ENCODE results near the gene SIRPB2. TPM values are rescaled to one million over a fixed set of nuclear protein-coding genes. Genes with fewer than 3 reads are reported as not detected.

Gene SIRPB2
- total and polyA plus RNA-seq, 2 experiments from 2014 or later: not detected

DNA sequence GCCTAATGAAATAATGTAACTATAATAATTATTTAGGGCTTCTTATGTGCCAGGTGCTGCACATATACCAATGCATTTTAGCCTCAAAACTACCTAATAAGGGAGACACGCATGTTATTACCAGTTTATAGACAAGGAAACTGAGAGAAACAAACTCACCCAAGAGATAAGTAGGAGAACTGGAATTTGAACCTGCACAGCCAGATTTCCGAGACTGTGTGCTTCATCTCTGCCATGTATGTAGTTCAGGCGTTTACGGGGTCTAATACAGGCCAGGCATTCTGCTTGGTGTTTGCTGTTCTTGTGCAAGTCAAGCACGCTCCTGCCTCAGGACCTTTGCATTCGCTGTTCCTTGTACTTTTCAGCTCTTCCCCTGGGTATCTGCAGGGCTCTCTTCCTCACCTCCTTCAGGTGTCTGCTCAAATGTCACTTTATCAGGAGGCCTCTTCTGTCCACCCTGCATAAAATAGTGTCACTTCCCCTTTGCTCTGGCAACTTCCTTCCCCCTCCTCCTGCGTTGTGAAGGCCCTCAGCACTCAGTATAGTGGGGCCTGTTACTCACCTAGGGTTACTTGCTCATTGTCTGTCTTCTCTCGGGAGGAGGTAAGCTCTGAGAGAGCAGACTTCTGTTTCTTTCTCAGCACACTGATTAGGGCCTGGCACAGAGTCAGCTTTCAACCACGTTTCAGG lies 18.5 kb downstream of the SIRPB2 start:
- no peaks in the 10 kb centered on the region for H4K20me1 ChIP-seq (ENCODE audit: insufficient read depth, poor library complexity, severe bottlenecking)
- peaks cover 18% of the 10 kb centered on the region for H3K4me1 ChIP-seq (ENCODE audit: insufficient read depth)
- peak overlapping the region; percentile 20 for H3K27ac ChIP-seq
- H3K79me2 ChIP-seq: no peaks in the 10 kb centered on the region
- H2AFZ ChIP-seq: no peak overlapping the region
- no peaks in the 10 kb centered on the region for H3K9me2 ChIP-seq (replicated peaks; ENCODE audit: insufficient read depth)
- H3K4me3 ChIP-seq: no peak overlapping the region
- no peaks in the 10 kb centered on the region for H3K27me3 ChIP-seq
- DNase-seq (ENCODE audit: low spot score): no peak
- no peak overlapping the region for H3K4me2 ChIP-seq
- TF ChIP-seq EZH2phosphoT487 (IDR thresholded peaks at IDR 0.05; ENCODE audit: low read depth, severe bottlenecking, unreplicated experiment): no peak
- no peak for TF ChIP-seq EZH2 (IDR thresholded peaks at IDR 0.05; ENCODE audit: borderline replicate concordance)
- TF ChIP-seq, protein P1, sequence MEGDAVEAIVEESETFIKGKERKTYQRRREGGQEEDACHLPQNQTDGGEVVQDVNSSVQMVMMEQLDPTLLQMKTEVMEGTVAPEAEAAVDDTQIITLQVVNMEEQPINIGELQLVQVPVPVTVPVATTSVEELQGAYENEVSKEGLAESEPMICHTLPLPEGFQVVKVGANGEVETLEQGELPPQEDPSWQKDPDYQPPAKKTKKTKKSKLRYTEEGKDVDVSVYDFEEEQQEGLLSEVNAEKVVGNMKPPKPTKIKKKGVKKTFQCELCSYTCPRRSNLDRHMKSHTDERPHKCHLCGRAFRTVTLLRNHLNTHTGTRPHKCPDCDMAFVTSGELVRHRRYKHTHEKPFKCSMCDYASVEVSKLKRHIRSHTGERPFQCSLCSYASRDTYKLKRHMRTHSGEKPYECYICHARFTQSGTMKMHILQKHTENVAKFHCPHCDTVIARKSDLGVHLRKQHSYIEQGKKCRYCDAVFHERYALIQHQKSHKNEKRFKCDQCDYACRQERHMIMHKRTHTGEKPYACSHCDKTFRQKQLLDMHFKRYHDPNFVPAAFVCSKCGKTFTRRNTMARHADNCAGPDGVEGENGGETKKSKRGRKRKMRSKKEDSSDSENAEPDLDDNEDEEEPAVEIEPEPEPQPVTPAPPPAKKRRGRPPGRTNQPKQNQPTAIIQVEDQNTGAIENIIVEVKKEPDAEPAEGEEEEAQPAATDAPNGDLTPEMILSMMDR (IDR thresholded peaks at IDR 0.05; ENCODE audit: poor library complexity): no peak
- no peaks in the 10 kb centered on the region for H3K36me3 ChIP-seq (replicated peaks; ENCODE audit: insufficient read depth, low read depth)
- H3K9me3 ChIP-seq (ENCODE audit: low read depth): no peaks in the 10 kb centered on the region
- 75% methylated on average over 9 of the region's 9 CpGs for WGBS (ENCODE audit: low lambda C conversion rate, missing lambda C conversion rate)

GRCh38 chr20:1471242-1471641 lies 20.0 kb downstream of the SIRPB2 start:
- no peaks in the 10 kb centered on the region for H3K9me3 ChIP-seq (ENCODE audit: low read depth)
- DNase-seq (ENCODE audit: low spot score): no peak
- H3K36me3 ChIP-seq (replicated peaks; ENCODE audit: insufficient read depth, low read depth): no peaks in the 10 kb centered on the region
- 100% methylated on average over 2 of the region's 2 CpGs for WGBS (ENCODE audit: low lambda C conversion rate, missing lambda C conversion rate)
- TF ChIP-seq EZH2 (IDR thresholded peaks at IDR 0.05; ENCODE audit: borderline replicate concordance): no peak
- TF ChIP-seq, protein P1 (IDR thresholded peaks at IDR 0.05; ENCODE audit: poor library complexity): no peak
- no peak for TF ChIP-seq EZH2phosphoT487 (IDR thresholded peaks at IDR 0.05; ENCODE audit: low read depth, severe bottlenecking, unreplicated experiment)
- H3K79me2 ChIP-seq: no peaks in the 10 kb centered on the region
- H3K9me2 ChIP-seq (replicated peaks; ENCODE audit: insufficient read depth): no peaks in the 10 kb centered on the region
- no peak overlapping the region for H3K4me2 ChIP-seq
- no peak overlapping the region for H2AFZ ChIP-seq
- H3K27me3 ChIP-seq: no peaks in the 10 kb centered on the region
- H3K4me1 ChIP-seq (ENCODE audit: insufficient read depth): peaks cover 25% of the 10 kb centered on the region
- no peak overlapping the region for H3K4me3 ChIP-seq
- no peaks in the 10 kb centered on the region for H4K20me1 ChIP-seq (ENCODE audit: insufficient read depth, poor library complexity, severe bottlenecking)
- peak overlapping the region; percentile 74 for H3K27ac ChIP-seq

DNA sequence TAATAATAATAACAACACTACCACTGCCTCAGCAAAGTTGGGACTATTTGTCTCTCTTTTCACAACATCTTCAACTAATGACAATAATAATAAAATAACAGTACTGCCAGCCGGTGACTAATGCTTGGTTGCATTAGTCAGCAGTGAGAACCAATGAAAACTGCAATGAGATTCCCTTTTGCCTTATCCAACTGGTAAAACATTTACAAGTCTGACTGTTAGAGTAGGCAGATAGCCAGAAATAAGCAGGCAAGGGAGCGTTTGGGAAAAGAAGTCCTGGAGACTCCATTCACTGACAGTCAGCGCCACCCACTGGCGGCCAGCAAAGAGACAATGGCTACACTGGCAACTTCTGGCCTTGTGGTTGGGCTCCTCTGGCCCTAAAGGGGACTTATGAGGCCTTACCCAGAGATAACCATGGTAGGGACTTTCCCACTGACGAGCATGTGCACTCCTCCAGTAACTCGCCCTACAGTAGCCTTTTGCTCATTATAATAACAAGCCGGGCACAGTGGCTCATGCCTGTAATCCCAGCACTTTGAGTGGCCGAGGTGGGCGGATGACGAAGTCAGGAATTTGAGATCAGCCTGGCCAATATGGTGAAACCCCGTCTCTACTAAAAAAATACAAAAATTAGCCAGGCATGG lies 21.2 kb downstream of the SIRPB2 start:
- Histone ChIP-seq H3K4me3 (no peak overlapping the region), H3K4me2 (peak overlapping the region; percentile 46), H3K36me3 (replicated peaks; ENCODE audit: insufficient read depth, low read depth) (no peaks in the 10 kb centered on the region), H4K20me1 (ENCODE audit: insufficient read depth, poor library complexity, severe bottlenecking) (peaks cover 10% of the 10 kb centered on the region), H2AFZ (no peak overlapping the region), H3K9me2 (replicated peaks; ENCODE audit: insufficient read depth) (no peaks in the 10 kb centered on the region), H3K27ac (peak overlapping the region; percentile 74), H3K27me3 (no peaks in the 10 kb centered on the region), H3K9me3 (ENCODE audit: low read depth) (no peaks in the 10 kb centered on the region), H3K4me1 (ENCODE audit: insufficient read depth) (peaks cover 29% of the 10 kb centered on the region), H3K79me2 (peaks cover 11% of the 10 kb centered on the region)
- 32% methylated on average over 11 of the region's 11 CpGs for WGBS (ENCODE audit: low lambda C conversion rate, missing lambda C conversion rate)
- no peak for TF ChIP-seq EZH2 (IDR thresholded peaks at IDR 0.05; ENCODE audit: borderline replicate concordance)
- TF ChIP-seq, protein P1 (IDR thresholded peaks at IDR 0.05; ENCODE audit: poor library complexity): peak; percentile 85
- peak; percentile 95 for DNase-seq (ENCODE audit: low spot score)
